NCI-H2081 (cell line): ENCODE measurements around the gene CBR1.

ENCODE experiments used
- DNase-seq, 2 experiments: peaks; one replicate each; lab custom pipeline; 2025; lab: John Stamatoyannopoulos, UW

Gene CBR1

GRCh38 chr21:36069713-36070583 lies at the start of gene CBR1:
CBR1 (plus strand) TSS chr21:36070024; CDS start chr21:36070116, 92 bp downstream.
- DNase-seq, result peak; percentile 81 to 90

- DNase-seq, result no peak
Observed at GRCh38 chr21:36021251-36021837, 48.5 kb upstream of the CBR1 start.

- no peak for DNase-seq
Observed at GRCh38 chr21:36022427-36023091, 47.3 kb upstream of the CBR1 start.

- DNase-seq, result no peak
Observed at GRCh38 chr21:36023092-36023480, 46.7 kb upstream of the CBR1 start.

- DNase-seq, result no peak
Observed at GRCh38 chr21:36024782-36025181, 45.0 kb upstream of the CBR1 start.

- no peak for DNase-seq
Observed at GRCh38 chr21:36027347-36027746, 42.5 kb upstream of the CBR1 start.

- peak; percentile 45 to 53 for DNase-seq
Observed at GRCh38 chr21:36028127-36029069, 41.4 kb upstream of the CBR1 start.

GRCh38 chr21:36029309-36029708 lies 40.5 kb upstream of the CBR1 start:
- DNase-seq, result no peak

- no peak for DNase-seq
Observed at GRCh38 chr21:36030581-36031189, 39.1 kb upstream of the CBR1 start.

- DNase-seq, result no peak
Observed at GRCh38 chr21:36032647-36033406, 37.0 kb upstream of the CBR1 start.

- DNase-seq, result no peak
Observed at GRCh38 chr21:36034211-36034913, 35.5 kb upstream of the CBR1 start.

- no peak for DNase-seq
Observed at GRCh38 chr21:36035381-36035791, 34.4 kb upstream of the CBR1 start.

GRCh38 chr21:36038701-36039497 lies 30.9 kb upstream of the CBR1 start:
- DNase-seq, result no peak

GRCh38 chr21:36039861-36040260 lies 30.0 kb upstream of the CBR1 start:
- DNase-seq, result no peak

- DNase-seq, result no peak
Observed at GRCh38 chr21:36040389-36040788, 29.4 kb upstream of the CBR1 start.

GRCh38 chr21:36041910-36042309 lies 27.9 kb upstream of the CBR1 start:
- DNase-seq, result no peak

- DNase-seq, result no peak
Observed at GRCh38 chr21:36044056-36044455, 25.8 kb upstream of the CBR1 start.

GRCh38 chr21:36045993-36046392 lies 23.8 kb upstream of the CBR1 start:
- DNase-seq, result no peak

- DNase-seq, result no peak
Observed at GRCh38 chr21:36047139-36047538, 22.7 kb upstream of the CBR1 start.
